Central memory CD8-positive, alpha-beta T cell (primary cell): Measurements from ENCODE around the gene ATP13A1.

Experiments
- ATAC-seq: fragments of 150-1000 bp; cut with Tn5 transposase; replicated peaks from 2 replicates; pipeline ENCODE4 v1.10.0; 2022; ENCODE audit warnings: mild to moderate bottlenecking, moderate FRiP score, moderate number of reproducible peaks; ENCODE audit not compliant: poor library complexity, severe bottlenecking; ENCODE audit errors: extremely low read depth
- DNase-seq, 2 donors: peaks; one replicate each; pipeline ENCODE4 v3.0.0; 2021; ENCODE audit warnings: low spot score in 2 of 2
- H3K27ac Mint-ChIP-seq: one replicate; pipeline ENCODE4 v1.8.0; 2022; ENCODE audit warnings: low read depth, mild to moderate bottlenecking, moderate library complexity, mixed read lengths
- H3K27me3 Mint-ChIP-seq: one replicate; pipeline ENCODE4 v1.8.0; 2022; ENCODE audit warnings: mixed read lengths
- H3K36me3 Mint-ChIP-seq: one replicate; pipeline ENCODE4 v1.8.0; 2022; ENCODE audit warnings: mild to moderate bottlenecking, moderate library complexity, mixed read lengths; ENCODE audit not compliant: insufficient read depth
- H3K4me1 Mint-ChIP-seq: one replicate; pipeline ENCODE4 v1.8.0; 2022; ENCODE audit warnings: mixed read lengths
- H3K4me3 Mint-ChIP-seq: one replicate; pipeline ENCODE4 v1.8.0; 2022; ENCODE audit warnings: mild to moderate bottlenecking, moderate library complexity, mixed read lengths
- H3K9me3 Mint-ChIP-seq: one replicate; pipeline ENCODE4 v1.8.0; 2022; ENCODE audit warnings: mixed read lengths

Gene ATP13A1

GRCh38 chr19:19659646-19660245, 3.7 kb downstream of the ATP13A1 start:
- no peaks in the 10 kb centered on the region for H3K27me3 Mint-ChIP-seq
- H3K4me1 Mint-ChIP-seq = peaks cover 27% of the 10 kb centered on the region
- DNase-seq (no peak), ATAC-seq (no peak)
- peak overlapping the region; percentile 32 for H3K27ac Mint-ChIP-seq
- peaks cover 39% of the 10 kb centered on the region for H3K36me3 Mint-ChIP-seq
- H3K4me3 Mint-ChIP-seq = peak overlapping the region; percentile 89
- no peaks in the 10 kb centered on the region for H3K9me3 Mint-ChIP-seq

GRCh38 chr19:19657397-19657783, 6.1 kb downstream of the ATP13A1 start:
- no peaks in the 10 kb centered on the region for H3K9me3 Mint-ChIP-seq
- no peaks in the 10 kb centered on the region for H3K27me3 Mint-ChIP-seq
- H3K36me3 Mint-ChIP-seq = peaks cover 47% of the 10 kb centered on the region
- H3K27ac Mint-ChIP-seq = no peak overlapping the region
- ATAC-seq = no peak
- DNase-seq = no peak
- H3K4me3 Mint-ChIP-seq = no peak overlapping the region
- H3K4me1 Mint-ChIP-seq = peaks cover 15% of the 10 kb centered on the region

GRCh38 chr19:19656451-19657396, 6.8 kb downstream of the ATP13A1 start:
- H3K36me3 Mint-ChIP-seq = peaks cover 42% of the 10 kb centered on the region
- no peak overlapping the region for H3K4me3 Mint-ChIP-seq
- no peaks in the 10 kb centered on the region for H3K27me3 Mint-ChIP-seq
- H3K27ac Mint-ChIP-seq = no peak overlapping the region
- no peaks in the 10 kb centered on the region for H3K9me3 Mint-ChIP-seq
- H3K4me1 Mint-ChIP-seq = peaks cover 9% of the 10 kb centered on the region
- DNase-seq = no peak
- no peak for ATAC-seq

- Mint-ChIP-seq H3K36me3 (peaks cover 41% of the 10 kb centered on the region), H3K9me3 (no peaks in the 10 kb centered on the region), H3K4me3 (no peak overlapping the region), H3K27me3 (no peaks in the 10 kb centered on the region), H3K27ac (no peak overlapping the region), H3K4me1 (no peaks in the 10 kb centered on the region)
- DNase-seq = no peak
- ATAC-seq = no peak
Measured at GRCh38 chr19:19655641-19656343, 7.7 kb downstream of the ATP13A1 start.

GRCh38 chr19:19655051-19655594, 8.4 kb downstream of the ATP13A1 start:
- H3K4me1 Mint-ChIP-seq = no peaks in the 10 kb centered on the region
- H3K27me3 Mint-ChIP-seq = no peaks in the 10 kb centered on the region
- ATAC-seq (no peak), DNase-seq (no peak)
- H3K9me3 Mint-ChIP-seq = no peaks in the 10 kb centered on the region
- H3K27ac Mint-ChIP-seq = no peak overlapping the region
- H3K4me3 Mint-ChIP-seq = no peak overlapping the region
- H3K36me3 Mint-ChIP-seq = peaks cover 40% of the 10 kb centered on the region

GRCh38 chr19:19654441-19654840, 9.0 kb downstream of the ATP13A1 start:
- no peak overlapping the region for H3K27ac Mint-ChIP-seq
- H3K36me3 Mint-ChIP-seq = peaks cover 38% of the 10 kb centered on the region

GRCh38 chr19:19653597-19654147, 9.8 kb downstream of the ATP13A1 start:
- no peak for DNase-seq
- no peak overlapping the region for H3K4me3 Mint-ChIP-seq
- no peaks in the 10 kb centered on the region for H3K9me3 Mint-ChIP-seq
- peak overlapping the region; percentile 5 for H3K27ac Mint-ChIP-seq
- no peaks in the 10 kb centered on the region for H3K4me1 Mint-ChIP-seq
- no peaks in the 10 kb centered on the region for H3K27me3 Mint-ChIP-seq
- ATAC-seq = no peak
- H3K36me3 Mint-ChIP-seq = peaks cover 42% of the 10 kb centered on the region

More at GRCh38 chr19:19654441-19654840, 9.0 kb downstream of the ATP13A1 start:
- Mint-ChIP-seq H3K27me3 (no peaks in the 10 kb centered on the region), H3K4me3 (no peak overlapping the region), H3K9me3 (no peaks in the 10 kb centered on the region), H3K4me1 (no peaks in the 10 kb centered on the region)
- no peak for DNase-seq
- no peak for ATAC-seq

- peaks cover 43% of the 10 kb centered on the region for H3K36me3 Mint-ChIP-seq
- ATAC-seq = no peak
- DNase-seq = no peak
- H3K4me3 Mint-ChIP-seq = no peak overlapping the region
- no peaks in the 10 kb centered on the region for H3K4me1 Mint-ChIP-seq
- no peaks in the 10 kb centered on the region for H3K27me3 Mint-ChIP-seq
- no peaks in the 10 kb centered on the region for H3K9me3 Mint-ChIP-seq
- H3K27ac Mint-ChIP-seq = no peak overlapping the region
Measured at GRCh38 chr19:19652482-19653295, 10.8 kb downstream of the ATP13A1 start.

GRCh38 chr19:19651076-19651475, 12.4 kb downstream of the ATP13A1 start:
- no peak overlapping the region for H3K4me3 Mint-ChIP-seq
- H3K27me3 Mint-ChIP-seq = no peaks in the 10 kb centered on the region
- no peak for ATAC-seq
- H3K36me3 Mint-ChIP-seq = peaks cover 45% of the 10 kb centered on the region
- H3K9me3 Mint-ChIP-seq = no peaks in the 10 kb centered on the region
- no peaks in the 10 kb centered on the region for H3K4me1 Mint-ChIP-seq
- DNase-seq = no peak
- no peak overlapping the region for H3K27ac Mint-ChIP-seq

GRCh38 chr19:19650331-19650730, 13.1 kb downstream of the ATP13A1 start:
- H3K27me3 Mint-ChIP-seq = no peaks in the 10 kb centered on the region
- no peak overlapping the region for H3K27ac Mint-ChIP-seq
- no peaks in the 10 kb centered on the region for H3K9me3 Mint-ChIP-seq
- peaks cover 45% of the 10 kb centered on the region for H3K36me3 Mint-ChIP-seq
- ATAC-seq (no peak), DNase-seq (no peak)
- H3K4me3 Mint-ChIP-seq = no peak overlapping the region
- H3K4me1 Mint-ChIP-seq = no peaks in the 10 kb centered on the region

GRCh38 chr19:19649580-19649995, 13.9 kb downstream of the ATP13A1 start:
- no peaks in the 10 kb centered on the region for H3K4me1 Mint-ChIP-seq
- no peak overlapping the region for H3K4me3 Mint-ChIP-seq
- no peaks in the 10 kb centered on the region for H3K27me3 Mint-ChIP-seq
- DNase-seq (no peak), ATAC-seq (no peak)
- peaks cover 43% of the 10 kb centered on the region for H3K36me3 Mint-ChIP-seq
- H3K9me3 Mint-ChIP-seq = no peaks in the 10 kb centered on the region
- no peak overlapping the region for H3K27ac Mint-ChIP-seq
